Bone marrow (tissue), 2 donors: ENCODE data around the gene PCDHGA9.
"Not testable (repeated sequence)": the region's sequence is repeated elsewhere in the genome, so short reads cannot be mapped to it uniquely, and the experiment has no call there.

Experiments used
- DNase-seq, 2 donors: peaks; one replicate each; lab custom pipeline; 2025; lab: John Stamatoyannopoulos, UW

PCDHGA9 gene

DNA sequence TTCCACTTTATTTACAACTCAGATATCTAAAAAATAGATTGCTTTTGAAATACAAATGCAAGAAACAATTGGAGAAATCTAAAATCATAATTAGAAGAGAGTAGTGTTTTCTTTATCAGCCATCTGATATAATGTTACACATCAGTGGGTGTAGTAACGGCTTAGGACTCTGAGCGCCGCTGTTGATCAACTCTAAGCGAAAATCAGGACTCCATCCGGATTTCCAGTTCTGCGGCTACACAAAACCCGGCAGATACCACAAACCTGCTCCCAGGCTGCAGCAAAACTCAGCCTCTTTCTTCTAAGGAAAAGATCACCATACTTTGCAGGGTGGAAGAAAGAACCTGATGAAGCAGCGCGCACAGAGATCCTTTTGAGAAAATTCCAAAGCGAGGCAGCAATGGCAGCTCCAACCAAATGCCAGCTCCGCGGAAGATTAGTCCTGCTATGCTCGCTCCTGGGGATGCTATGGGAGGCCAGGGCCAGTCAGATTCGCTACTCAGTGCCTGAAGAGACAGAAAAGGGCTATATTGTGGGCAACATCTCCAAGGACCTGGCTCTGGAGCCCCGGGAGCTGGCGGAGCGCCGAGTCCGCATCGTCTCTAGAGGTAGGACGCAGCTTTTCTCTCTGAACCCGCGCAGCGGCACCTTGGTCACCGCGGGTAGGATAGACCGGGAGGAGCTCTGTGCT, at the start of gene PCDHGA9:
TSS of gene PCDHGA9 (plus strand) at position 226 of the 691 bp plus-strand sequence. CDS start at position 401, 175 bp downstream.
- DNase-seq: no peak

DNA sequence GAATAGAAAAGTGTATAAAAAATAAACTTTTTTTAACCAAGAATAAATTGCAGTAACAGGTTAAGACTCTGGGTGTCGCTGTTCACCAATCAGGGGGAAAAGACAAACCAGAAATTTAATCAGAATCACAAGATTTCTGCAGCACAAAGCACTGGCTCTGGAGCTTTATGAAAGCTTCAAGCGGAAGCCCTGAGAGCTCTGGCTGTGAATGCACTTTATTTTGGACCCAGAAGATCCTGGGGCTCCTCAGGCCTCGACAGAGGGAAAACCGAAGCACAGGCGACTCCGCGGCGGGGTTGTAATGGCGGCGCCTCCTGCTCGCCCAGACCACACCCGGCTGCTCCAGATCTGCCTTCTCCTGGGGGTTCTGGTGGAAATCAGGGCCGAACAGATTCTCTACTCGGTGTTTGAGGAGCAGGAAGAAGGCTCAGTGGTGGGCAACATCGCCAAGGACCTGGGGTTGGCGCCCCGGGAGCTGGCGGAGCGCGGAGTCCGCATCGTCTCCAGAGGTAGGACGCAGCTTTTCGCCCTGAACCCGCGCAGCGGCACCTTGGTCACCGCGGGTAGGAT, 47.6 kb upstream of the PCDHGA9 start, which contains the start of gene PCDHGA4:
TSS of gene PCDHGA4 (plus strand) at position 122 of the 570 bp plus-strand sequence. CDS start at position 209, 87 bp downstream.
- no peak for DNase-seq

GRCh38 chr5:141355641-141356040, 46.9 kb upstream of the PCDHGA9 start:
- DNase-seq: no peak

DNA sequence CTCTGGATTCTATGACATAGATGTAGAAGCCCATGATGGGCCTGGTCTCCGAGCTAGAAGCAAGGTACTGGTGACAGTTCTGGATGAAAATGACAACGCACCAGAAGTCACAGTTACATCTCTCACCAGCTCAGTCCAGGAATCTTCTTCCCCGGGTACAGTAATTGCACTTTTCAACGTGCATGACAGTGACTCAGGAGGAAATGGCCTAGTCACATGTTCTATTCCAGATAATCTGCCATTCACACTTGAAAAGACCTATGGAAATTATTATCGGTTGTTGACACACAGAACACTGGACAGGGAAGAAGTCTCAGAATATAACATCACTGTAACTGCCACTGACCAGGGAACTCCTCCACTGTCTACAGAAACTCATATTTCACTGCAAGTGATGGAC, 46.4 kb upstream of the PCDHGA9 start:
- DNase-seq: no peak

DNA sequence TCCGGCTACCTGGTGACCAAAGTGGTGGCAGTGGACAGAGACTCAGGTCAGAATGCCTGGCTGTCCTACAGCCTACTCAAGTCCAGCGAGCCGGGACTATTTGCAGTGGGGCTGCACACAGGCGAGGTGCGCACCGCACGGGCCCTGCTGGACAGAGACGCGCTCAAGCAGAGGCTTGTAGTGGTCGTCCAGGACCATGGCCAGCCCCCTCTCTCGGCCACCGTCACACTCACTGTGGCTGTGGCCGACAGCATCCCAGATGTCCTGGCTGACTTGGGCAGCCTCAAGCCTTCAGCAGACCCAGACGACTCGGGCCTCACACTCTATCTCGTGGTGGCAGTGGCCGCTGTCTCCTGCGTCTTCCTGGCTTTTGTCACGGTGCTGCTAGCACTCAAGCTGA, 45.6 kb upstream of the PCDHGA9 start:
- DNase-seq: no peak

GRCh38 chr5:141359790-141360426, 42.7 kb upstream of the PCDHGA9 start, which contains the start of gene PCDHGB2:
TSS of gene PCDHGB2 (plus strand) at chr5:141359994. CDS start at chr5:141360136, 142 bp downstream.
- peak in 1 of 2 donors; percentile 78 for DNase-seq

- DNase-seq: no peak
These were observed 41.9 kb upstream of the PCDHGA9 start for GRCh38 chr5:141360685-141361084.

DNA sequence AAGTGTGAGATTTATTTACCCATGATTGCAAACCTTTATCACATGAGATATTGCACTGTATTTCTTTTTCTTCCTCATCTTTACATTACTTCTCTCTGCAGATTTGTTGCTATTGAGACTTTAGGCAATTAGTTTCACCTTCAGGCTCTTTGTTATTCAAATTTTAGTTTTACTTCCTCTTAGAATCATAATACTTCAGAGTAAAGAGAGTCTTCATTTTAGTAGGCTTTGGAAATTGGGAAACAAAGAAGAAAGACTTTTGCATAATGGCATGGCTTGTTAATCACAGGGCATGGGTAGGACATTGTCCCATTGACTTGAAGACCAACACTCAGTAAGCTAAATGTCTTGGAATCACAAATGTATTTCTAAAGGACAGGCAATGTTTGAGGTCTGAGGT, 39.9 kb upstream of the PCDHGA9 start:
- no peak for DNase-seq

GRCh38 chr5:141363952-141364660, 38.5 kb upstream of the PCDHGA9 start, which contains the start of gene PCDHGA5:
TSS of gene PCDHGA5 (plus strand) at chr5:141364162. CDS start at chr5:141364331, 169 bp downstream.
- no peak for DNase-seq

- no peak for DNase-seq
These were observed 36.3 kb upstream of the PCDHGA9 start for GRCh38 chr5:141366016-141366896.

DNA sequence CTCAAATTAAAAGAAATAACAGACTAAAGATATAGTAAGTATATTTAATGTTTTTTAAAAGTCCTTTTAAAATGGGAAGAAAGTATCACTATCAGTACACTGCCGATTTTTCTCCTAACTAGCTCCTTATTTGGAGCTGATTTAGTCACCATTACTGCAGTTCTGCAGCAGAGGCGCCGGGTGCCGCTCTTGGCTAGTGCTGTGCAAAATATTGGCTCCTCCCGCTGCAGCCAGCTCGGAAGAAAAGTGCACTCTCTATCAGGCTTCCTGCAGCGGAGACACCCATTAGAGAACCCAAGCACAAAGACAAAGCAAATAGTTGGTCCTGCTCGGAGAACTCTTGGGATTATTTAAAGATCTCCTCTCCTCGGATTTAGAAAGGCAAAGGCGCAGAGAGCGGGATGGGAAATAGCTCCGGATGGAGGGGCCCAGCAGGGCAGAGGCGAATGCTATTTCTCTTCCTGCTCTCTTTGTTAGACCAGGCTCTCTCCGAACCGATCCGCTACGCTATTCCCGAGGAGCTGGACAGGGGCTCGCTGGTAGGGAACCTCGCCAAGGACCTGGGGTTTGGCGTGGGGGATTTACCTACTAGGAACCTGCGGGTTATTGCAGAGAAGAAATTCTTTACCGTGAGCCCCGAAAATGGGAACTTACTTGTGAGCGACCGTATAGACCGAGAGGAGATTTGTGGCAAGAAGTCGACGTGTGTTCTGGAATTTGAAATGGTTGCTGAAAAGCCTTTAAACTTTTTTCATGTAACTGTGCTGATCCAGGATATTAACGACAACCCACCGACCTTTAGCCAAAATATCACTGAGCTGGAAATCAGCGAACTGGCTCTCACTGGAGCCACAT, 32.4 kb upstream of the PCDHGA9 start, which contains the start of gene PCDHGB3:
TSS of gene PCDHGB3 (plus strand) at position 249 of the 855 bp plus-strand sequence. CDS start at position 402, 153 bp downstream.
- DNase-seq: no peak

DNA sequence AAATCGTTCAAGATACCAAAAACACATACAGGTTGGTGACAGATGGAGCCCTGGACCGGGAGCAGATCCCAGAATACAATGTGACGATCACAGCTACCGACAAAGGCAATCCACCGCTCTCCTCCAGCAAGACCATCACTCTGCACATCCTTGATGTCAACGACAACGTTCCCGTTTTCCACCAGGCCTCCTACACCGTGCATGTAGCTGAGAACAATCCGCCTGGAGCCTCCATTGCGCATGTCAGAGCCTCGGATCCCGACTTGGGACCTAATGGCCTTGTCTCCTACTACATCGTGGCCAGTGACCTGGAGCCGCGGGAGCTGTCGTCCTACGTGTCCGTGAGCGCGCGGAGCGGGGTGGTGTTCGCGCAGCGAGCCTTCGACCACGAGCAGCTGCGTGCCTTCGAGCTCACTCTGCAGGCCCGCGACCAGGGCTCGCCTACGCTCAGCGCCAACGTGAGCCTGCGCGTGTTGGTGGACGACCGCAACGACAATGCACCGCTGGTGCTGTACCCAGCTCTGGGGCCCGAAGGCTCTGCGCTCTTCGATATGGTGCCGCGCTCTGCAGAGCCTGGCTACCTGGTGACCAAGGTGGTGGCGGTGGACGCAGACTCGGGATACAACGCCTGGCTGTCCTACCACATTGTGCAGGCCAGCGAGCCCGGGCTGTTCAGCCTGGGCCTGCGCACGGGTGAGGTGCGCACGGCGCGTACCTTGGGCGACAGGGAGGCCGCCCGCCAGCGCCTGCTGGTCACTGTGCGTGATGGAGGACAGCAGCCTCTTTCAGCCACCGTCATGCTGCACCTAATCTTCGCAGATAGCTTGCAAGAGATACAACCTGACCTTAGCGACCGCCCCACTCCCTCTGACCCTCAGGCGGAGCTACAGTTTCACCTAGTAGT, 30.8 kb upstream of the PCDHGA9 start:
- no peak for DNase-seq

GRCh38 chr5:141373673-141374317, 28.8 kb upstream of the PCDHGA9 start, which contains the start of gene PCDHGA6:
TSS of gene PCDHGA6 (plus strand) at chr5:141373891. CDS start at chr5:141374084, 193 bp downstream.
- no peak for DNase-seq

GRCh38 chr5:141374627-141375026, 28.0 kb upstream of the PCDHGA9 start:
- no peak for DNase-seq

GRCh38 chr5:141375444-141376155, 27.0 kb upstream of the PCDHGA9 start:
- DNase-seq: not testable (repeated sequence)

DNA sequence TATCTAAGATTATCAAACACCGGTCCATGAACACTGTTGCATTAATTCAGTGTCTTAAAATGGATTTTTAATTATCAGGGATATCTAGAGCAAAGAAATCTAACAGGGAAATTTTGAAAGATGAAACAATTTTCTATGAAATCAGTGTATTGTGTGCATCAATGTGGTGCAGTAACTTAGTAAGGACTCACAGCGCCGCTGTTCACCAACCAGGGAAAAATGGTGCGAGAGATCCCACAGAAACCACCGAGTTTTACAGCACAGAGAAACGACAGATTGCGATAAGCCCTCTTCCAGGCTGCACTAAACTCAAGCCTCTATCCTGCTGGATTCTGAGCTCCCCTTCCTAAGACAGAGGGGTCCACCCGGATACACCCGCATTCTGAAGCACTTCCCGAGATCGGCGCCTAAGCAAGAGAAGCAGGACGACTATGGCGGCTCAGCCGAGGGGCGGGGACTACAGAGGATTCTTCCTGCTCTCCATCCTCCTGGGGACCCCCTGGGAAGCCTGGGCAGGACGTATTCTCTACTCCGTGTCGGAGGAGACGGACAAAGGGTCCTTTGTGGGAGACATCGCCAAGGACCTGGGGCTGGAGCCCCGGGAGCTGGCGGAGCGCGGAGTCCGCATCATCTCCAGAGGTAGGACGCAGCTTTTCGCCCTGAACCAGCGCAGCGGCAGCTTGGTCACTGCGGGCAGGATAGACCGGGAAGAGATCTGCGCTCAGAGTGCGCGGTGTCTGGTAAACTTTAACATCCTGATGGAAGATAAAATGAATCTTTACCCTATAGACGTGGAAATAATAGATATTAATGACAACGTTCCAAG, 19.9 kb upstream of the PCDHGA9 start, which contains the start of gene PCDHGA7:
TSS of gene PCDHGA7 (plus strand) at position 274 of the 826 bp plus-strand sequence. CDS start at position 432, 158 bp downstream.
- DNase-seq: no peak

GRCh38 chr5:141383345-141383744, 19.2 kb upstream of the PCDHGA9 start:
- no peak for DNase-seq
